HCT116 (cell line): ENCODE data around the gene POPDC3. TPM values are rescaled to one million over a fixed set of nuclear protein-coding genes. Genes with fewer than 3 reads are reported as not detected.
A peak's percentile ranks its signal among the peaks of the same experiment; 100 is the strongest.

ENCODE experiments used
- ATAC-seq: fragments of 200-7000 bp; cut with Tn5 transposase; 2 replicates; pipeline ENCODE4 v1.9.1; 2020; ENCODE audit warnings: mild to moderate bottlenecking, moderate library complexity
- BruUV-seq: library from RNA; stranded (reverse); fragments of 400-500 nt; replicated peaks from 2 replicates; lab custom pipeline; 2021; lab: Mats Ljungman, UMichigan
- CTCF ChIA-PET: fragments of 300-600 bp; sonication (Branson Sonifier 250); formaldehyde crosslinking; loops from one replicate; lab custom pipeline; 2021; ENCODE audit warnings: antibody characterized with exemption; lab: Charles Lee
- POLR2A ChIA-PET: fragments of 300-600, 350-600 bp; sonication (Branson Sonifier 250); formaldehyde crosslinking; loops from one replicate; lab custom pipeline; 2021; ENCODE audit warnings: antibody characterized with exemption; lab: Charles Lee
- RAD21 ChIA-PET, 2 experiments: fragments of 300-600 bp; sonication (Branson Sonifier 250); formaldehyde crosslinking; loops; one replicate each; lab custom pipeline; 2023; ENCODE audit warnings: low total read pairs in 2 of 2; ENCODE audit not compliant: uncharacterized antibody in 2 of 2, unreplicated experiment in 2 of 2, low non-redundant PET in 1 of 2; lab: Charles Lee
- DNase-seq: peaks from one replicate; pipeline ENCODE4 v3.0.0-alpha.2; 2010; ENCODE audit warnings: low read depth, low spot score
- H2AFZ ChIP-seq: fragments of 200-600 bp; shearing (Covaris generic), sonication (generic); 2 replicates; pipeline ENCODE4 v1.6.1; 2017; ENCODE audit warnings: low read depth, mixed run types, mixed read lengths, antibody characterized with exemption, low read length; ENCODE audit not compliant: poor library complexity, severe bottlenecking
- H3K27ac ChIP-seq: 2 replicates; pipeline ENCODE4 v1.5.1; 2012; ENCODE audit warnings: low read depth, low read length
- H3K27me3 ChIP-seq: fragments of 200-600 bp; sonication (generic); 2 replicates; pipeline ENCODE4 v1.6.1; 2016; ENCODE audit warnings: mixed run types, low read length, mixed read lengths; ENCODE audit not compliant: insufficient read depth
- H3K36me3 ChIP-seq, 2 experiments: fragments of 200-500 bp in 1 of 2; fragments of 200-600 bp in 1 of 2; sonication (Bioruptor generic) in 1 of 2; sonication (generic) in 1 of 2; 2 replicates each; pipeline versions ENCODE4 v1.5.1 to v1.6.1; 2014 to 2016; ENCODE audit warnings: low read length in 2 of 2, inconsistent platforms in 1 of 2, mixed read lengths in 1 of 2, mixed run types in 1 of 2; ENCODE audit not compliant: insufficient read depth in 2 of 2, control insufficient read depth in 1 of 2
- H3K4me1 ChIP-seq, 2 experiments: fragments of 200-600 bp in 1 of 2; sonication (generic) in 1 of 2; 2 replicates each; pipeline versions ENCODE4 v1.5.1 to v1.6.1; 2012 to 2017; ENCODE audit warnings: low read length in 2 of 2, inconsistent platforms in 1 of 2, mild to moderate bottlenecking in 1 of 2, mixed read lengths in 1 of 2, mixed run types in 1 of 2, moderate library complexity in 1 of 2; ENCODE audit not compliant: insufficient read depth in 2 of 2, control insufficient read depth in 1 of 2
- H3K4me2 ChIP-seq: fragments of 200-600 bp; sonication (generic); 2 replicates; pipeline ENCODE4 v1.6.1; 2017; ENCODE audit warnings: mixed run types, low read length, mixed read lengths
- H3K4me3 ChIP-seq, 2 experiments: fragments of 200-600 bp in 1 of 2; sonication (generic) in 1 of 2; replicated peaks in 1 of 2; 2 replicates each; pipeline ENCODE4 v1.5.1; 2011 to 2016; ENCODE audit warnings: low read length in 2 of 2, control low read depth in 1 of 2, low read depth in 1 of 2, mild to moderate bottlenecking in 1 of 2, mixed read lengths in 1 of 2, mixed run types in 1 of 2
- H3K79me2 ChIP-seq: fragments of 200-600 bp; sonication (generic); 2 replicates; pipeline ENCODE4 v1.6.1; 2017; ENCODE audit warnings: mild to moderate bottlenecking, mixed run types, low read length, moderate library complexity, mixed read lengths; ENCODE audit not compliant: insufficient read depth
- H3K9ac ChIP-seq: fragments of 200-600 bp; sonication (generic); 2 replicates; pipeline ENCODE4 v1.6.1; 2016; ENCODE audit warnings: low read length, mixed read lengths
- H3K9me2 ChIP-seq: fragments of 200-600 bp; sonication (generic), shearing (Covaris generic); 2 replicates; pipeline ENCODE4 v1.6.1; 2017; ENCODE audit warnings: mixed run types, mild to moderate bottlenecking, moderate library complexity; ENCODE audit not compliant: insufficient read depth
- H3K9me3 ChIP-seq, 2 experiments: fragments of 200-500 bp in 1 of 2; fragments of 200-600 bp in 1 of 2; sonication (Bioruptor generic) in 1 of 2; sonication (generic) in 1 of 2; 2 replicates each; pipeline ENCODE4 v1.6.1; 2014 to 2017; ENCODE audit warnings: low read length in 2 of 2, mixed read lengths in 2 of 2, inconsistent platforms in 1 of 2, low read depth in 1 of 2, mild to moderate bottlenecking in 1 of 2, mixed run types in 1 of 2, moderate library complexity in 1 of 2; ENCODE audit not compliant: control insufficient read depth in 1 of 2, insufficient read depth in 1 of 2
- H4K20me1 ChIP-seq: fragments of 200-600 bp; sonication (generic), shearing (Covaris generic); 2 replicates; pipeline ENCODE4 v1.6.1; 2017; ENCODE audit warnings: mixed run types, mild to moderate bottlenecking, moderate library complexity; ENCODE audit not compliant: insufficient read depth
- ATF3 ChIP-seq: IDR thresholded peaks from 2 replicates; pipeline ENCODE4 v1.6.1; 2012
- CTCF ChIP-seq, 3 experiments: fragments of 200-600 bp in 1 of 3; sonication (generic) in 1 of 3; IDR thresholded peaks in 2 of 3; conservative IDR thresholded peaks in 1 of 3; 2 replicates each; pipeline ENCODE4 v1.5.1; 2012 to 2017; ENCODE audit warnings: low read depth in 2 of 3, low read length in 2 of 3, antibody characterized with exemption in 1 of 3, borderline replicate concordance in 1 of 3, control low read depth in 1 of 3, mild to moderate bottlenecking in 1 of 3, mixed read lengths in 1 of 3, mixed run types in 1 of 3, moderate library complexity in 1 of 3; ENCODE audit not compliant: insufficient read depth in 1 of 3
- ELF1 ChIP-seq: IDR thresholded peaks from 2 replicates; pipeline ENCODE4 v1.6.1; 2012; ENCODE audit warnings: low read depth, borderline replicate concordance
- EZH2phosphoT487 ChIP-seq: fragments of 200-600 bp; IDR thresholded peaks from 2 replicates; pipeline ENCODE4 v1.6.1; 2018; ENCODE audit warnings: antibody characterized with exemption, borderline replicate concordance
- JUND ChIP-seq: IDR thresholded peaks from 2 replicates; pipeline ENCODE4 v1.6.1; 2012
- MAX ChIP-seq: IDR thresholded peaks from 2 replicates; pipeline ENCODE4 v1.6.1; 2012
- POLR2A ChIP-seq: IDR thresholded peaks from 2 replicates; pipeline ENCODE4 v1.7.0; 2011; ENCODE audit warnings: borderline replicate concordance; ENCODE audit not compliant: insufficient read depth, insufficient read length; ENCODE audit errors: extremely low read depth
- REST ChIP-seq: IDR thresholded peaks from 2 replicates; pipeline ENCODE4 v1.6.1; 2012; ENCODE audit warnings: low read depth
- SIN3A ChIP-seq: IDR thresholded peaks from 2 replicates; pipeline ENCODE4 v1.6.1; 2012; ENCODE audit warnings: low read depth
- SP1 ChIP-seq: IDR thresholded peaks from 2 replicates; pipeline ENCODE4 v1.6.1; 2012; ENCODE audit warnings: low read depth
- SRF ChIP-seq: IDR thresholded peaks from 2 replicates; pipeline ENCODE4 v1.6.1; 2012; ENCODE audit warnings: low read depth
- TCF7L2 ChIP-seq: IDR thresholded peaks from 2 replicates; pipeline ENCODE4 v1.7.0; 2011; ENCODE audit warnings: borderline replicate concordance, inconsistent platforms; ENCODE audit not compliant: insufficient read depth, insufficient read length; ENCODE audit errors: extremely low read depth
- ZBTB33 ChIP-seq: IDR thresholded peaks from 2 replicates; pipeline ENCODE4 v1.6.1; 2011; ENCODE audit warnings: mild to moderate bottlenecking, low read length, moderate library complexity; ENCODE audit not compliant: insufficient replicate concordance; ENCODE audit errors: extremely low read depth
- ZFX ChIP-seq: fragments of 450-650 bp; IDR thresholded peaks from 2 replicates; pipeline ENCODE4 v1.6.1; 2017
- ZNF274 ChIP-seq: fragments of 200-500 bp; sonication (Bioruptor generic); IDR thresholded peaks from 2 replicates; pipeline ENCODE4 v1.6.1; 2014; ENCODE audit warnings: mild to moderate bottlenecking, low read depth, low read length, inconsistent platforms
- intact Hi-C: fragments of 100-400 bp; cut with micrococcal nuclease; formaldehyde crosslinking; loops from 2 replicates; pipeline ENCODE4 v1.10.0; 2022
- total RNA-seq: library from RNA; stranded (reverse); gene quantifications from one replicate; pipeline ENCODE4 v1.2.1, GENCODE V29; 2021; ENCODE audit not compliant: unreplicated experiment

The POPDC3 gene
- total RNA-seq, 1 experiment from 2014 or later: 10.1 TPM

GRCh38 chr6:105188251-105188650 is 8.4 kb upstream of the POPDC3 start:
- Histone ChIP-seq H3K9ac (no peak overlapping the region), H3K4me1 (no peaks in the 10 kb centered on the region), H3K79me2 (no peaks in the 10 kb centered on the region), H4K20me1 (no peaks in the 10 kb centered on the region; the same call in 1 of the 2 replicates), H3K4me2 (no peak overlapping the region), H3K27me3 (no peaks in the 10 kb centered on the region), H3K9me2 (no peaks in the 10 kb centered on the region), H3K4me3 (no peak overlapping the region), H3K9me3 (no peaks in the 10 kb centered on the region), H3K27ac (no peak overlapping the region), H3K36me3 (no peaks in the 10 kb centered on the region), H2AFZ (peak overlapping the region; percentile 22)
- intact Hi-C loops: no loop called here
- ChIA-PET RAD21 (no interaction called here), POLR2A (no interaction called here), CTCF (no interaction called here)
- no peak for DNase-seq
- no peak for TF ChIP-seq SIN3A
- no peak for TF ChIP-seq ELF1
- TF ChIP-seq JUND: no peak
- no peak for TF ChIP-seq SP1
- no peak for TF ChIP-seq SRF
- no peak for TF ChIP-seq ZBTB33
- TF ChIP-seq ZNF274: no peak
- TF ChIP-seq REST: no peak
- TF ChIP-seq CTCF (IDR thresholded peaks at IDR 0.05 in 2 of 3, conservative IDR thresholded peaks at IDR 0.05 in 1 of 3; ENCODE audit: borderline replicate concordance in 1 of 3, insufficient read depth in 1 of 3, low read depth in 2 of 3, low read length in 2 of 3): no peak
- no peak for TF ChIP-seq ZFX
- no peak for TF ChIP-seq TCF7L2
- TF ChIP-seq ATF3: no peak
- no peak for TF ChIP-seq EZH2phosphoT487
- no peak for TF ChIP-seq POLR2A
- TF ChIP-seq MAX: no peak
- no peak for ATAC-seq
- BruUV-seq: no TSS peak
